BE2C (cell line): ENCODE data around the gene CAPS2.

Experiments used
- DNase-seq: peaks from one replicate; pipeline ENCODE4 v3.0.0-alpha.2; 2020
- H3K27me3 ChIP-seq: fragments of 250-450 bp; sonication (Bioruptor Pico); 2 replicates; pipeline ENCODE4 v1.5.1; 2020; ENCODE audit warnings: mild to moderate bottlenecking
- H3K36me3 ChIP-seq: fragments of 250-450 bp; sonication (Bioruptor Pico); 2 replicates; pipeline ENCODE4 v1.5.1; 2020; ENCODE audit warnings: mild to moderate bottlenecking
- H3K4me1 ChIP-seq: fragments of 250-450 bp; sonication (Bioruptor Pico); 2 replicates; pipeline ENCODE4 v1.5.1; 2020
- H3K4me3 ChIP-seq: 2 replicates; pipeline ENCODE4 v1.5.1; 2011; ENCODE audit warnings: low read depth, low read length
- H3K9me3 ChIP-seq: fragments of 250-450 bp; sonication (Bioruptor Pico); 2 replicates; pipeline ENCODE4 v1.5.1; 2020
- TF ChIP-seq, protein P1 (sequence below): IDR thresholded peaks from 2 replicates; pipeline ENCODE4 v1.5.1; 2012; ENCODE audit warnings: mild to moderate bottlenecking, low read depth, low read length

CAPS2 gene

DNA sequence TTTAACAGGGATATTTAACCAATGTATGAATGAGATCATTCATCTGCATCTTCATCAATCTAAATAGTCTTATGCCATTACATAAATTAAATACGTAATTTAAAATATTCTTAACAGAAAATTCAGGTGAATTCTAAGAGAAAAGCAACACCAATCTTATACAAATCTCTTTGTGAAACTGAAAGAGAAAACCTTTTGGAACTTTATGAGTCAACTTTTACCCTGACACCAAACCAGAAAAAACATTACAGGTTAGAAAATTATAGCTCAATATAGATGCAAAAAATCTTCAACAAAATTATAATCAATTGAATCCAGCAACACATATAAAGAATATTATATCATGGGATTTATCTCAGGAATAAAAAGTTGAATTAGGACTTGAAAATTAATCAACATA, 7.8 kb upstream of the CAPS2 start:
- DNase-seq: no peak
- no peaks in the 10 kb centered on the region for H3K9me3 ChIP-seq
- peaks cover 12% of the 10 kb centered on the region for H3K27me3 ChIP-seq
- TF ChIP-seq, protein P1, sequence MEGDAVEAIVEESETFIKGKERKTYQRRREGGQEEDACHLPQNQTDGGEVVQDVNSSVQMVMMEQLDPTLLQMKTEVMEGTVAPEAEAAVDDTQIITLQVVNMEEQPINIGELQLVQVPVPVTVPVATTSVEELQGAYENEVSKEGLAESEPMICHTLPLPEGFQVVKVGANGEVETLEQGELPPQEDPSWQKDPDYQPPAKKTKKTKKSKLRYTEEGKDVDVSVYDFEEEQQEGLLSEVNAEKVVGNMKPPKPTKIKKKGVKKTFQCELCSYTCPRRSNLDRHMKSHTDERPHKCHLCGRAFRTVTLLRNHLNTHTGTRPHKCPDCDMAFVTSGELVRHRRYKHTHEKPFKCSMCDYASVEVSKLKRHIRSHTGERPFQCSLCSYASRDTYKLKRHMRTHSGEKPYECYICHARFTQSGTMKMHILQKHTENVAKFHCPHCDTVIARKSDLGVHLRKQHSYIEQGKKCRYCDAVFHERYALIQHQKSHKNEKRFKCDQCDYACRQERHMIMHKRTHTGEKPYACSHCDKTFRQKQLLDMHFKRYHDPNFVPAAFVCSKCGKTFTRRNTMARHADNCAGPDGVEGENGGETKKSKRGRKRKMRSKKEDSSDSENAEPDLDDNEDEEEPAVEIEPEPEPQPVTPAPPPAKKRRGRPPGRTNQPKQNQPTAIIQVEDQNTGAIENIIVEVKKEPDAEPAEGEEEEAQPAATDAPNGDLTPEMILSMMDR: no peak
- no peak overlapping the region for H3K4me3 ChIP-seq
- no peaks in the 10 kb centered on the region for H3K36me3 ChIP-seq
- no peaks in the 10 kb centered on the region for H3K4me1 ChIP-seq

DNA sequence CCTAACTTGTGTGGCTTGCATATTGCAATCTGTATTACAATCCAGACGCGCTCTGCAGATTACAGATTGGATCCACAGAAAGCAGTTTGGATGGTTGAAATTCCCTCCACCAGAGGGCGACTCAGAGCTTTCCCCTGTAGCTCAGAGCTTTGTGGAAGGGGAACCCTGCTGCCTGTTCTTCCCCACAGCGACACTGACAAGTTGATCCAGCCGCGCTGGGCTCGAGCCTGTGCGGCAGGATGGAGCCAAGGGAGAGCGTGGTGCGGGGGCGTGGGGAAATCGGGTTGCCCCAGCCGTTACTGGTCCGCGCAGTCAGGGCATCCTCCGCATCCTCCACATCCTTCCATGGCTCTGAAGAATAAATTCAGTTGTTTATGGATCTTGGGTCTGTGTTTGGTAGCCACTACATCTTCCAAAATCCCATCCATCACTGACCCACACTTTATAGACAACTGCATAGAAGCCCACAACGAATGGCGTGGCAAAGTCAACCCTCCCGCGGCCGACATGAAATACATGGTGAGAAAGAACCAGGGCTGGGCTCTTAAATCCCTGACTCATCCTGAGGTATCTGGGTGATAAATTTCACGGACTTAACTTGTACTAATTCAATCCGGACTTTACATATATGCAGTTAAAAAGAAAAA, 4.4 kb upstream of the CAPS2 start, which contains the start of gene GLIPR1L1:
Gene GLIPR1L1 (plus strand): TSS at position 287 of the 647 bp plus-strand sequence. CDS start 59 bp downstream, at position 346.
- H3K4me1 ChIP-seq: no peaks in the 10 kb centered on the region
- TF ChIP-seq, protein P1: peak; percentile 95
- no peaks in the 10 kb centered on the region for H3K36me3 ChIP-seq
- no peaks in the 10 kb centered on the region for H3K9me3 ChIP-seq
- H3K4me3 ChIP-seq: peak within 1 kb of the TSS; percentile 44
- DNase-seq: peak; percentile 85
- H3K27me3 ChIP-seq: peaks cover 16% of the 10 kb centered on the region

DNA sequence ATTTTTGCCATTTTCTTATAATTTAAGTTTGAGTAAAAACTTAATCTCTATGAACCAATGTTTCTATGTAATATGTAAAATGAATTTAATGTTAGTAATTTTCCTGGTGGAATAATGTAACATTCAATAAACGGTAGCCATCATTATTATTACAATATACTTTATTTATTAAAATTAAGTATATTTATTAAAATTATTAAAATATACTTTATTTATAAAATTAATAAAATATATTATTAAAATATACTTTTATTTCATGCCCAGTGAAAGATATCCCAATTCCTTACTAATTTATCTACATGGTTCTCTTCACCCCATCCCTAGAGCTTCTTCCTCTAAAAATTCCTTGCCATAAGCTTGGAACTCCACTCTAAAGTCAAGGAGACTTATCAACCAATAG, 2.5 kb downstream of the CAPS2 start:
- DNase-seq: no peak
- TF ChIP-seq, protein P1: no peak

DNA sequence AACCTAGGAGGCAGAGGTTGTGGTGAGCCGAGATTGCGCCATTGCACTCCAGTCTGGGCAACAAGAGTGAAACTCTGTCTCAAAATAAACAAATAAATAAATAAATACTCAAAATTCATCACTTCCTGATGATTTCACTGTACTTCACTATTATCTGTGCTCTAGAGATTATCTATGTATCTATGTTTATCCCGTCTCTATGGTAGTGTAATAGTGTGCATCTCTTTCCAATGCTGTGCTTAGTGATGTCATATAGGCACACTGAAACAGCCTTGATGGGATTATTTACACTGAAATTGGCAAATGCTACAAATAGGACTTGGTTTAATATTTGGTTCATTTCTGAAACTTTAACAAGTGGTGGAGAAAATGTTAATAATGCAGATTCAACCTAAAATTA, 6.5 kb downstream of the CAPS2 start:
- no peaks in the 10 kb centered on the region for H3K36me3 ChIP-seq
- H3K4me1 ChIP-seq: no peaks in the 10 kb centered on the region
- DNase-seq: no peak
- TF ChIP-seq, protein P1: no peak
- H3K9me3 ChIP-seq: no peaks in the 10 kb centered on the region
- no peak overlapping the region for H3K4me3 ChIP-seq
- peaks cover 31% of the 10 kb centered on the region for H3K27me3 ChIP-seq

More for the DNA sequence above, 2.5 kb downstream of the CAPS2 start:
- H3K27me3 ChIP-seq: peaks cover 29% of the 10 kb centered on the region
- H3K4me1 ChIP-seq: no peaks in the 10 kb centered on the region
- H3K36me3 ChIP-seq: no peaks in the 10 kb centered on the region
- no peaks in the 10 kb centered on the region for H3K9me3 ChIP-seq
- no peak overlapping the region for H3K4me3 ChIP-seq

DNA sequence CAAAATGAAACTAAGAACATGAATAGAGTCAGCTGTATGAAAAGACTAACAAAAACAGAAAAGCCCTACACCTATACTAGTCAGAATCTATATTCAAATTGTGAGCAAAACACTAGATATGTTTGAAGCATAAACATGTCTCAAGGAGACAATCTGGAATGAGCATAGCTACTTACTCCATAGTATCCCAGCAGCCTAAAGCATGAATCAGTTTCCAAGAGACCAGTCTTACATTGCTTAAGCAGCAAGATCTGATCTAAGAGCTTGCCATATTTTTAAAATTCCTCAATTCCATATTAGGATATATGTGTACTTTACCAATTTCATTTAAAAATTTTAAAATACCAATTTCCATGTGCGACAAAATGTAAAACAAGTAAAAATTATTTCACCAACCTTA, 7.7 kb downstream of the CAPS2 start:
- TF ChIP-seq, protein P1: no peak
- no peaks in the 10 kb centered on the region for H3K36me3 ChIP-seq
- H3K4me3 ChIP-seq: no peak overlapping the region
- DNase-seq: no peak
- H3K27me3 ChIP-seq: peaks cover 27% of the 10 kb centered on the region
- H3K4me1 ChIP-seq: no peaks in the 10 kb centered on the region
- H3K9me3 ChIP-seq: no peaks in the 10 kb centered on the region

DNA sequence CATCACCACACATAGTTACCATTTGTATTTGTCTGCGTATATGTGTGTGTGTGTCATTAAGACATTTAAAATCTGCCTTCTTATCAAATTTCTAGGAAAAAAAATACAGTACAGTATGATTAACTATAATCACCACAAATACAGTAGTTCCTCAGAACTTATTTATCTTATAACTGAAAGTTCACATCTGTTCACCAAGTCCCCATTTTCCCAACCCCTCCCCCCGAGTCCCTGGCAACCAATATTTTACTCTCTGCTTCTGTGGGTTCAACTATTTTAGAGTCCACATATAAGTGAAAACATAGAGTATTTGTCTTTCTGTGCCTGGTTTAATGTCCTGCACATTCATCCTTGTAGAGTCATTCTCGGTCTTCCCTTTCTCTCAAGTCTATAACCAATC, 12.3 kb downstream of the CAPS2 start:
- H3K27me3 ChIP-seq: peaks cover 16% of the 10 kb centered on the region; the same call in 1 of the 2 replicates
- TF ChIP-seq, protein P1: no peak
- no peak for DNase-seq
- no peaks in the 10 kb centered on the region for H3K4me1 ChIP-seq
- H3K9me3 ChIP-seq: no peaks in the 10 kb centered on the region
- H3K36me3 ChIP-seq: no peaks in the 10 kb centered on the region
- no peak overlapping the region for H3K4me3 ChIP-seq
